NOMO-1 treated with DMSO at 0.1 percent for 48 hours (cell line): Measurements from ENCODE around the gene KATNAL1.

Experiments used
- DNase-seq: peaks from one replicate; lab custom pipeline; 2025; ENCODE audit not compliant: unreplicated experiment; lab: John Stamatoyannopoulos, UW

The KATNAL1 gene

DNA sequence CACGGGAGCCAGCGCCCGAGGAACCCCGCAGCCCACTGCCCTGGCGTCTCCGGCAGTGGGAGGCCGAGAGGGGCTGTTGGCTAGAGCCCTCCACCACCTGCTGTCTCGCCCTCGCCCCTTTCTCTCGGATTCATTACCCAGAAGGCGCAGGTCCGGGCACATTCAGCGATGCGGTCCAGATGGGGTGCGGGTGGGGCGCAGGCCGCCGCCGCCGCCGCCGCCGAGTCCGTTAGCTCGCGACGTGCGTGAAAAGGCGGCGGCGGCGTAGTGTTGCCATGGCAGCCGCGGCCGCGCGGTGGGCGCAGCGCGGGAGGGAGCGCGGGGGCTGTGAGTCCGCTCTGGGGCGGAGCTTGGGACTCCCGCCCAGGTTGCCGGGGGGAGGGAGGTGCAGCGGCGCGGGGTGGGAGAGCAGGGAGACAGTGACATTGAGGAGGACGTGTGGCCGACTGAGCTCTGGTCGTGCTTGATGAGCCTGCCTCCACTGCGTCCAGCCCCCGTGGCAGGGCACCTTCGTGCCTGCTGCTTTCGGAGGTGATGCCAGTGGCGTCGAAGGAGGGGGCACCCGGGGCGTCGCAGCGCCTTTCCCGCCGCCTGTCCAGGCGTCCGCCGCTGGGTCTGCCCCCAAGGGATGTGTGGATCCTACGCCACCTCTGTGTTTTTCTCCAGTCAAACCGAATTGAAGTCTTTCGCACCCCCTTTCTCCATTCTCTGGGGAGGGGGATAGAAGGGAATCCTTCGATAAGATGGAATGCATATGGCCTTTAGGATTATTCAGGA, at the start of gene KATNAL1:
Gene KATNAL1 (minus strand): TSS at position 358 of the 777 bp plus-strand sequence. CDS start 23,774 bp downstream, outside the sequence.
- DNase-seq = peak; percentile 36

DNA sequence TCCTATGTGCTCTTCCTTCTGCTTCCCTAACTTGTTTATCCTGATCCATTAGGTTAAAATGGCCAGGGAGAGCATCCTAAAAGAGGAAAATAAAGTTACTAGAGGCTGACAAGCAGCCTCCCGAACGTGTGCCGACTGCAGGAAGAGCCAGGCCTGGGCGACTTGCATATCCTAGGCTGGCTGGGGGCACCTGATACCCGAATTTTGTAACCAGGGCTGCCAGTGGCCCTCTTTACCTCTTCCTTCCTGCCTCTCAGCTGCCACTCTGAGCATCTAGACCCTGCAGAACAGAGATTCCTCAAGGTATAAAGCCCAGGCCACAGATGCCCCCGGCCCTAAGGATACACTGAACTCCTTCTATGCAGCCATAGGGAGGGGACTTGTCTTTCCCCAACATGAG, 48.5 kb upstream of the KATNAL1 start:
- no peak for DNase-seq

DNA sequence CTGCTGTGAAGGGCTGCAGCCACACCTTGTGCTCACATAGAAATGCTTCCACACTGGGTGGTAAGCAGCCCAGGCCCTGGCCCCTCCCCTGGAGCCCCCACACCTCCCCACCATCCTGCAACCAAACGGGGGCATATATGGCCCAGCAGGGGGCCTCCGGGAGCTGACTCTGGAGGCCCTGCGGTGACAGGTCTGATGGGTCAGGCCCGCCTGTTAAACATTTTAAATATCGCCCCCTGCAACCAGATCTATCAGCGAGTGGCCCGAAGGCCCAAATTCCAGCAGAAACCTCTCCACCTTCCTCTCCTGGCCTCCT, 48.0 kb upstream of the KATNAL1 start:
- no peak for DNase-seq

DNA sequence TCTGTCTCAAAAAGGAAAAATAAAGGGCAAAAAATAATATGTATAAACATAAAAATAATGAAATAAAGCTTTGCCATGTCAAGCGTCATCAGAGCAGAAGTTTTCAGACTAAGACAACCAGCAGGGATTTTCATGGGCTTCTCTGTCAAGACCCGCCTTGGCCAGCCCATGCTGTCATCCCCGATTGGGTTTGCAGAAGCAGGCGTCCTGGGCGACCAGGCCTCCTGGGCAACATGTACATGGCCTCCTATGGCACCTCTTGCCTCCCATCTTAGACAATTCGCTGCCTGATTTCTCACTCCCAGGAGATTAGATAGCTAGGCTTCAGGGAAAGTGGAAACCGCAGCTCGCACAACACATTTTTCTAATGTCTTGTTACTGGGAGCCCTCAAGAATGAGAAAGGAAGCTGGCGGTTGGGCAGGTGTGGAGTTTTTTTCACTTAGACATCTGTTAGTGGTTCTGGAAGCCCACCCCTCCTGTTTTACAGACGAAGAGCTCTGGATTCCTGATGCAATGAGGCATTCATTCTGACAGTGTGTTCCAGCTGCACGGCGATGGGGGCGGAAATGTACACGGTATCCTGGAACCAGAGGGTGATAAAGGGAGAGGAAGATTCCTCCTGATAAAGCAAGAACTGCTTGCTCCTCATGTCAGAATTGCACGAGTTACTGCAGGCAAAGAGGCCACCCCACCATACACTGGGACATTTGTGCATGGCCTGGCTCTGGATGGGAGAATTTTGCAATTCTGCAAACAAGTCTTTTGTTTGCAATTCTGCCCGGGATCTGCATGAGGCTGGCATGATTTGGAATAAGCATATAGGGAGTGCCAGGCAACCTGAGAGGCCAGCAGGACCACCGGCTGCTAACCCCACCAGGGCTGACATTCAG, 47.4 kb upstream of the KATNAL1 start:
- no peak for DNase-seq

DNA sequence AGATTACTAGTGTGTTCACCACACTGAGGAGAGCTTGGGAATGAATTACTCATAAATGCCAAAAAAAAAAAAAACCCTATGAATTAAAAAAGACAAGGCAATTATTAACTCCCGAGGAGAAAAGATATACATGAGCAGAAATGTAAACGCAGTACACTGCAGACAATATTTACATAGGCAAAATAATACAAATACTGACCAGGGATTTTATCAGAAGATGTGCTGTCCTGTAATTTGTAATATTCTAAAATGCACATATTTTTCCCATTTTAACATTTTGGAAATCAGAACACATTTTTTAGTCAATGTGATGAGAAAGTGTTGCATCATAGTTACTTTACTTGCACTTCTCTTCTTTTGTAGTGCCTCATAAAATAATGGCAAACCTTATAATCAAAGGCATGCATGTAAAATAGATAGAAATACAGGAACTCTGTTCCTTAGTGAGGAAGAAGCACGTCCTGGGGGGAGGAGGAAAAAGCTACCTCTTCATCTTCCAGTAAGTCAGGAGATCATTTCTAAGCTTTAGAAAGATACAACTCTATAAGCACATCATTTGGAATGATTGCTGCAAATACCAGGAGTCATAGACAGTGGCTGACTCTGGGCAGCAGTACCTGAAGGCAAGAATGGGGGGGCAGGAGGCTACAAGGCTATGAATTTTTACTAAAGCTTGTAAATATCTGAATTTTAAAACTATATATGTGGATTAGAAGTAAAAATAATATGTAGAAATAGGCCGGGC, 46.3 kb upstream of the KATNAL1 start:
- DNase-seq = no peak

DNA sequence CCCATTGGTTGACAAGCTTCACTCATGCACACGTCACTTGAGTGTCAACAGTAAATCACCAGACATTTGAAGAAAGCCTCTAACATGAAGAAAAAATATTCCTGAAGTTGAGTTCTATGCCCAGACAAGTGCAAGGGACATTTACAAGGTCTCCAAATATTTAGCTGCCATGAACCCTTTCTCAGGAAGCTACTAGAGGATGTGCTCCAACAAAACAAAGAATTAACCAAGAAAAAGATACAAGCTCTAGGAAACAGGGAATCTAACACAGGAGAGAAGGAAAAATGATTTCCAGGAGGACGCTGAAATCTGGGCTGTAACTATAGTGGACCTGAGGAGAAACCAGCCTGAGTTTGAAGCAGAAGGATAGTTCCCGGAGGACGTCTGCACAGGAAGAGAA, 45.7 kb upstream of the KATNAL1 start:
- no peak for DNase-seq

DNA sequence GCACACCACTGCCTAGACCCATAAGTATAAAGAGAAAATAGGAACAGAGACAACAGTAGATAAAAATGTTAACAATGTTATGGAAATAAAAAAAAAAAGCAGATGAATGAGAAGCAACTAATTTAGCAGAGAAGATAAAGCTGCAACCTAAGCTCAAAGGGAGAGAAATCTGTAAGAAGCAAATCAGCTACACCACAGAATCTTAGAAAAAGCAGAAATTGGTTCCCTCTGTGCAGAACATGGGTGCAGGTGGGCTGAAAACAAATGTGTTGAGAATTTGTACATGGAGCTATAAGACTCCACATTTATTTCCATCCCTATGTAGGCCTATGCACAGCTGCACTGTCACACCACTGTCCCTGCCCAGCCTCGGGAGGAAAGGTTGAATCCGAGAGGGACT, 44.8 kb upstream of the KATNAL1 start:
- DNase-seq = no peak

DNA sequence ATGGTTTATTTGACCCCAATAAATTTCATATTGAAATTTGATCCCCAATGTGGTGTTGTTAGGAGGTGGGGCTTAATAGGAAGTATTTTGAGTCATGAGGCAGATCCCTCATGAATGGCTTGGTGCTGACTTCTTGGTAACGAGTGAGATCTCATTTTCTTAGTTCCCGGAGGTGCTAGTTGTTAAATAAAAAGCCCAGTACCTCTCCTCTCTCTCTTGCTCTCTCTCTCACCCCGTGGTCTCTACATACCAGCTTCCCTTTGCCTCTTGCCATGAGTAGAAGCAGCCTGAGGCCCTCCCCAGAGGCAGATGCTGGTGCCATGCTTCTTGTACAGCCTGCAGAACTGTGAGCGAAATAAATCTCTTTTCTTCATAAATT, 39.4 kb upstream of the KATNAL1 start:
- no peak for DNase-seq

DNA sequence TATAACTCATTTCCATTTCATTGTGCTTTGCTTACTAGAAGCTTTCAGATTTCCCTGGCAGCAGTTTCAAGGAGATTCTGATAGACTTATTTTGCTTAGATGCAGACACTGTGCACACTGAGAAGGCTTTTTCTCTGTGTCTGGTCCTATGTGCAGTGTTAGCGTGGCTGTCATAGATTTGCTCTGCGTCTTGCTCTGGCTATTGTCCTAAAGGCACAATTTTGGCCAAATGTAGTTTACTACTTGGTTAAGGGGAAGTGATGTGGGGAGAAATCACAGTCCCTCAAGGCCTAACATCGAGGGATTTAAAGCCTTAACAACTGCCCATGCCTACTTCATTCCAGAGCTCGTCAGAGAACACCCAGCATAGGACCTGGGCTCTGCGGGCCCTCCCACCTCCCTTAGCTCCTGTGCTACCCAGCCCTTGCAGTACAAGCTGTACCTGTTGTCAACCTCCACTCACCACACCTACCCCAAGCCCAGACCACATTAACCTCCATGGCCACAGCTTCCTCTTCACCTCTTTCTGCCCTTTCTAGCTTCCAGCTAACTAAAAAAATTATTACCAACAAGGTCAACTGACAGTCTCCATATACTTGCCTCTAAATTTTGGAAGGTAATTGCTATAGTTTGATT, 38.9 kb upstream of the KATNAL1 start:
- peak; percentile 32 for DNase-seq

DNA sequence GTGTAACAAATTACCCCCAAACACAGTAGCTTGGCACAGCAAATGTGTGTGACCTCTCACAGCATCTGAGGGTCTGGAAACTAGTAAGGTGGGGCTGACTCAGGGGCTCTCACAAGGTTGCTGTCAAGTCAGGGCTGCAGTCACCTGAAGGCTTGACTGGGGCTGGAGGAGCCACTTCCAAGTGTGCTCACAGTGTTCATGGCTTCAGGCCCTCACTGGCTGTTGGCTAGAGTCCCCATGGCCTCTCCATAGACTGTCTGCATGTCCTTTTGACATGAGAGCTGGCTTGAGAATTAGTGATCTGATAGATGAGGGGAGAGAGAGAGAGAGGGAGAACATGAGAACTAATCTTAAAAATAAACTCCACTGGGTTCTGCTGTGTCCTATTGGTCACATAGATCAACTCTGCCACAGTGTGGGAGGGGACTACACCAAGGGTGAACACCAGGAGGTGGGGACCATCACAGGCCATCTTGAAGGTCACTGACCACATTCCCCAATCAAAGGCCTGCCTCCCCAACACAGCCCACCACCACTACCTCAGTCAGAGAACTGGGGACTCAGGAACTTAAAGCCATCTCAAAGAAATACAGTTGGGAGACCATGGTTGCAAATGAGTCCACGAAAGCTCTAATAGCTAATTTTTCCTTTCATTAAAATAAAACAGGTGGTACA, 38.2 kb upstream of the KATNAL1 start:
- no peak for DNase-seq

DNA sequence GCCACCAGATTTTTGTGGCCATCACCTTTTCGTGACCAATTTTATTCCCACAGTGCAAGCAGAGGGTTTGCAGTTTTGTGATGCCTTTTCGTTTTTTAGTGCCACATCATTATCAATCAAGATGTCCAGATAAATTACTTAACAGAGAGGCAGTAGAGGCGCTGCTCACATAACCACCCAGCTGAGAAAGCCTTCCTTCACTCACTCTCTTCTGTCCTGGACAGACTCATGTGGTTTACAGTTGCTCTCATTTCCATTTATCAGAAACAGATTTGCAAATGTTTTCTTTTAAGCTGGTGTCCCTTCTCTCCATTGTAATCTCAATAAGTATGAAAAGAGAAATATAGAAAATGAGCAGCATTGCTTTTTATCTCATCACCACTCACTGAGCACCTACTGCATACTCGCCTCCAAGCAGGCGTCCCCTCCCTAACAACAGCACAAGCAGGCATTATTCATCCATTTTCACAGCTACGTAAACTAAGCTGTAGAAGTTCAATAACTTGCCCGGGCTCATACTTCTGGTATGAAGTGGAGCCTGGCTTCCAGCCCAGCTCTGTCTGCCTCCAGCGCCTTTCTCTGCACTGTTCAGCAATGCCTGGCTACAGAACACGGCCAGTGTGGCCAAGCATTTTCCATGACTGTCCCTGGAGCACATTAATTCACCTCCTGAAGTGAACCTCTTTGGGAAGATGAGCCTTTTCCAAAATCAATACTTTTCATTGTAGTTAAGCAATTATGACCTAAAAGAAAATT, 34.6 kb upstream of the KATNAL1 start:
- DNase-seq = no peak

DNA sequence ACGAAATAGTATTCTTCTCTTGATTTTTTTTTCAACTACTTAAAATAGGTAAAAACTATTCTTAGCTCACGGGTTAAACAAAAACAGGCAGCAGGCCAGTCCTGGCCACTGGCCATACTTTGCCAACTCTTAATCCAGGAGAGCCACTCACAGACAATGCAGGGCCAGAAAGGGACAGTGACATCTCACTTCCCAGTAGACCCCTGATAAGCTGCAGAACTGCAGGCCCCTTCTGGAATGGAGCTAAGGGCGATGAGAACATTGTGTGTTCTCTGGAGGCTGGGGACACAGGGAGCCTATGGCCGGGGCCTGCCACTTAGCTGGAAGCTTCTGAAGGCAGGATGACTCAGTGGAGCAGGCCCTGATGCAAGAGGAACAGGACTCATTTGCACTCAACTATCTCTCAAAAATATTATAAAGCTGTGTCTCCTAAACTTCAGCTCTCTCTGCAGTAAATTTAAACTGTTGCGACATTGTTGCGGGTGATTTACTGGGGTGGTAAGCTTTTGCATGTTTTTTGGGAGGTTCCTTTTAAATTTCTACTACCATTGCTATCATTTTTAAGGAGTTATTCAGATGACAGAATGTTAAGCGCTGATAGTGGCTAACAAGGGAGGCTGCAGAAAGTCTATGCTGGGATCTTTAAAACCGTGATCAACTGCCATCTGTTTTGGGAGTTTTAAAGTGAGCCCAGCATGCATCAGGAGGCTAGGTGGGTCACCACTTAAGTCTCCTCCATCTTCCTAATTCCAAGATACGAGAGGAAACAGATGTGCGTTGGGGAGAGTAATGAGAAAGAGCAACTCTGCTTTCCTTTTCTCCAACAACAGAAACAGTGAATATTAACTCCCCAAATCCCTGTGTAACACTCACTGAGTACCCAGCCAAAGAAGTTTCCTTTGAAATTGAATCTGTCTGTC, 33.2 kb upstream of the KATNAL1 start:
- DNase-seq = peak; percentile 93

DNA sequence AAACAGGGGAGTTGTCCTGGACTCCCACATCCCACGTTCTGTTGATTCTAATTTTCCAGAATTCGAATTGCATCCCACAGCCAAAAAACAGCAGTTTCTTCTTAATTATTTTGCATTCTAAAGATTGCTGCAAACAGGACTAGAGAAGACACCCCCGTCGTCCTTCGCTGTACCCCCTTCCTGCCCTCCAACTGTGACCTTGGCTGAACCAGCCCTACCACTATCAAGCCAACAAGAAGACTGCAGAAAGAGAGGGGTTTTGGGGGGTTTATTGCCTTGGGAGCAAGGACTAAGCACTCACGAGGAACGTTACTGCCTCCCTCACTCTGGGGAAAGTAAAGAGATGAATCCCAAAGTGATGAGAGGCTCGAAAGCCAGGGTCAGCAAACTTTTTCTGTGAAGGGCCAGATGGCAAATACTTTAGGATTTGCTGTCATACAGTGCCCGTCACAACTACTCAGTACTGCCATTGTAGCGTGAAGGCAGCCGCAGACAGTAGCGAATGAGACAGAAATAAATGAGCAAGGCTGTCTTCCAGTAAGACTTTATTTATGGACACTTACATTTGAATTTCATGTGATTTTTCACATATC, 32.5 kb upstream of the KATNAL1 start:
- DNase-seq = no peak

DNA sequence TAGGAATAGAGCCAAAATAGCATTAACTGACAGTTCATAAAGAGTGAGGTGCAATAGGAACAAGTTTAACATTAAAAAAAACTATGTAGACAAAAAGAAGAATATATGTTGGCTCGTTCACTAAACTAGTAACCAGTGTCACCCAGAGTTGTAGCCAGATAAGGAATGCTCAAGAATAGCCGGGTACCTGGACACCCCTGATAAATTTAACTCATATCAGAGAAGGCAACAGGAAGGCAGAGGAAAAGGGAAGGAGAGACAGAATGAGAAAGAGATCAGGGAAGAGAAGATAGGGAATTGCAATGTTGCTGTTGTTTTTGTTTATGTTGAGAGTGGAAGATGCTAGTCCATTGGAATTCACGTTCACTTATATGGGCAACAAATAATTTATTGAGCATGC, 31.6 kb upstream of the KATNAL1 start:
- DNase-seq = no peak

DNA sequence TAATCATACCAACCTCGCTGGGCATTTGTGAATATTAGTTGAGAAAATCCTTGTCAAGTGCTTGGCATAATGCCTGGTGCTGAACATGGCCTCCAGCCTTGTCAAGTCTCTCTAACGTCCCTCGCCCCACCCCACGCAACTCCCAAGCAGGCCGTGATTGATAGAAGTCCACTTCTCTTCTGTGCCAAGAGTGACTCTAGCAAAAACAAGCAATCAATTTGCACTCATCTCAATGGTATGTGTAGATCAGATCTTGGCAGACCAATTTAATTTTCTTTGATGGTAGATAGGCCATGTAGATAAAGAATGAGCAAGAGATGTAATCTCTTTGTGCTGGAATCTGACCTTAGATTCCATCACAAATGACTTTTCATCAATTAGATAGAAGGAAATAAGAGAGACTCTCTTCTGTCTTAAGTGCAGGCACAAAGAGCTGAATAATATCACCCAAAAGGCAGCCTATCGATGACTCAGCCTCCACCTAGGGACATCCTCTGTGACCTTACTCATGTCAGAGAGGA, 31.0 kb upstream of the KATNAL1 start:
- no peak for DNase-seq

DNA sequence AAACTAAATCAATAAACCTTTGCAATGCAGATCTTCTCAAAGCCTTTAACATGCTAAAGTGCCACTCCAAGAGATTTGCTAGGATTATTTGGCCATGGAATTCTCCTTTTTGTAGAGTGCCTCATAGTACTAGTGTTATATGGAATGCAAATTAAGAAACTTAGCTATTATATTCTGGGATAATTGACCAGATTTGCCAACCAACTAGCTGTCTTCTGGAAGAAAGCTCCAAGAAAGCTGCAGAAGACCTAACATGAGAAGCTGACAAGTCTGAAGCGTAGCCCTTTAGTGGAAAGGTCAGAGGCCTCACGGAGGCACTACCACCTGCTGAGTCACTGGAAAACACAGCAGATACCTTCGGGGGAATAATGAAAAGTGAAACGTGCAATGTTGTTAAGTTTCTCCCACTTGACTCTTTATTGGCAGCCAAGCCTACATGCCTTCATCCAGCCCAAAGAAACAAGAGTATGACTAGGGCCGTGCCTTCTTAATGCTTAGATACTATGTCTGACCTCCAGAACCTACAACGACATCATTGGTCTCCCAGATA, 29.8 kb upstream of the KATNAL1 start:
- DNase-seq = no peak

DNA sequence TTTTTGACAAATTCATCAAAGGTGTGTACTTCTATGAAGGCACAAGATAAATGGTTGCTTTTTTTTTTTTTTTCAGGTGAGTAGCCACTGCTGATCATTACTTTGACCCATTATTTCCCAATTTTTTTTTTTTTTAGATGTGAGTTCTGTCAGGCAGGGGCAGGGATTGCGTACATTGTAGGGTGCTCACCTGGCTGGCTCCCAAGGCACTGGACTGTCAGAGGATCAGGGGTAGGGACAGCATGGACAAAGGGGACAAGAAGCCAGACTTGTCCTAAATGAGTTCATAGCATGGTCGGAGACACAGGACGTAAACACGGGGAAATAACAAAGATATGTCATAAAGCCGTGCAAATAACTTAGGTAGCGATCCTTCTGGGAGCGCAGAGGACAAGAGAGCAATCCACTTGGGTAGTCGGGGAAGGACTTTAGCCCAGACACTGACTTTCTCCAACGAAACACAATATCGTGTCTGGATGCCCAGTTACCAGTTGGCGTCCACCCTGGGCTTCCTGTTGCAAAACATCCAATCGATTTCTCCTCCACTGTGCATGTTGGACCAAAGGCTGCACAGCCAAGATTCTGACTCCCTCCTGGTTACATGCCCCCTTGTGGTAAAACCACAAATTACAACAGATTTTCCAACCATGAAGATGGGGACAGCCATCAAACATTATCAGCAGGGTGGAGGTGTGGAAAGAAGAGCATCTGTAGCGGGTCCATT, 27.5 kb upstream of the KATNAL1 start:
- peak; percentile 58 for DNase-seq
